Measurements from ENCODE around the gene CD52.
A peak's percentile ranks its signal among the peaks of the same experiment; 100 is the strongest.

The CD52 gene

DNA sequence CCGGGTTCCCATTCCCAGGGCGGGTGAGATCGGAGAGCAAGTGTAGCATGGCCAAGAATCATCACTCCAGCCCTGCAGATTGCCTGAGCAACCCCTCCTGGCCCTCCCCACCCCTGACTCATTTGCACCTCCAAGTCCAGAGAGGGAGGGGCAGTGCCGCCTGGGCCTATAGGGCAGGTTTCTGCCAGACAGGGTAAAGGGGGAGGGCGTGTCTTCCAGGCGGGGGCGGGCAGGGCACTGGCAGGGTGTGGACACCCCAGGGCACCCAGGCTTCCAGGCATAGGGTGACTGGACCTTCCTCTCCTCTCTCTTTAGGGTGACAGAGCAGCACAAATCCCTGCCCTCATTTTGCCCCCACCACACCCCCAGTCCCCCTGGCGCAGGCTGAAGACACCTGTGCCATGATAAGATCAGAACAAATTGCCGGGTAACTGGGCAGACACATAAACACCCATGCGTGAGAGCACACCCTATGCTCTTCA, 39.4 kb downstream of the CD52 start:
- DNase-seq (ENCODE audit: low spot score): no peak

DNA sequence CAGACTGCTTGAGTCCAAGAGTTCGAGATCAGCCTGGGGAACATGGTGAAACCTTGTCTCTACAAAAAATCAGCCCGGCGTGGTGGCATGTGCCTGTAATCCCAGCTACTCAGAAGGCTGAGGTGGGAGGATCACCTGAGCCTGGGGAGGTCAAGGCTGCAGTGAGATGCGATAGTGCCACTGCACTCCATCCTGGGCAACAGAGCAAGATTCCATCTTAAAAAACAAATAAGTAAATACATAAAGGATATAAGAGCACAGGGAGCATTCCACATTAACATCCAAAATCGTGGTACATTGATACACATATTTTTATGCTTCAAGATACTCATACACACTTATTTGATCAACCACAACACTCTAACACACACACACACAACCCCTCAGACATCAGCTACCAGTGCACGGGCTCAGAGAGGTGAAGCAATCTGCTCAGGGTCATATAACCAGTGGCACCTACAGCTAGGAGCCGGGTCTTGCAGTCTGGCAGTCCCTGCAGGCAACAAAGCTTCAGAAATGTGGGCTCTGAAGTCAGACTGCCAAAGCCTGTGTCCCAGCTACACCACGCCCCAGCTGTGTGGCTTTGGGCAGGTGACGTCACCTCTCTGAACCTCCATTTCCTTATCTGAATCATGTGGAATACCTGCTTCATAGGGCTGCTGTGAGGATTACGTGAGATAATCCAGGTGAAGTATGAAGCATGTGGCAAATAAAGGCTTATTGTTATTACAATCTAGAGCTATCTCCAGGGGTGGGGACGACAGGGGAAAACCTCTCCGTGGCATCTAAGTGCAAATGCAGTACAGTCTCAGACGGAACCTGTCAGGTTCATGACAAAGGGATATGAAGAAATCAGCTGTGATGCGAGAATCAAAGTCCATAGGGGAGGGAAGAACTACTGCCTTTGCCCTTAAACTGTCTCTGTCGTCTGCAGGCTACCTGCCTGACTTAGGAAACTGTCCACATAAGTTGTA, 40.9 kb downstream of the CD52 start:
- peak; percentile 46 for DNase-seq (ENCODE audit: low spot score)

DNA sequence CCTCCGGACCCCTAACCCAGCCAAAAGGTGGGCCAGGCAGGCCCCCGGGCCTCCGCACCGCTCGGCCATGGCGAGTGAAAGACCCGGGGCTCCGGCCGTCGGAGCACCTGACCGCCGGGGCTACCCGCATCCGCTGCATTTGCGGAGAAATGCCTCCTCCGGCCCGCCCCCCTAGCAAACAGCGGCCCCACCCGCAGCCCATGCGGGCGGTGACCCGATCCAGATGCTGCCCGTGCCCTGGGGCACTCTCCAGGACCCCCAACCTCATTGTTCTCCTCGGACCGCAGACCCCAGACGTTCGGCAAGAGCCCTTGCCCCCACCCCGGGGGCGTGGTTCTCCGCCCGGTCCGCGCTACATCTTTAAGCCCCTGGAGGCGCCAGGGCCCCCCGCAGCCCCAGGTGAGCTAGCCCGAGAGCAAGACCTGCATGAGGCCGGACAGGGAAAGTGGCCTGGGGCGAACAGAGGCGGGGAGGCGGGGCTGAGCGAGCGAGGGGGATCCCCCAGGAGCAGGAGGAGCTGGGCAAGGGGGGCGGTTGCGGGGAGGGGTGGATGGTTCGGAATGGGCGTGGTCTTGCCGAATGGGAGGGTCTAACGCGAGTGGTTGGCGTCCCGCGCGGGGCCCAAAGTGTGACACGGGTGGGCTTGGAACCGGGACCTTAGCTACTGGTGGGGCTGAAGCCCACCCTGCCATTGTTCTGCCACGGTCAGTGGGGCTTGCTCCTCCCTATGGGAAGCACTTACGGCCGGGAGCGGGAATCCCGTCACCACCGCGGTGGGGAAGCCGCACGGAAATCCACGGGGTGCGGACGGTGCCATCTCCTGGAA, 42.4 kb downstream of the CD52 start:
- no peak for DNase-seq (ENCODE audit: low spot score)

DNA sequence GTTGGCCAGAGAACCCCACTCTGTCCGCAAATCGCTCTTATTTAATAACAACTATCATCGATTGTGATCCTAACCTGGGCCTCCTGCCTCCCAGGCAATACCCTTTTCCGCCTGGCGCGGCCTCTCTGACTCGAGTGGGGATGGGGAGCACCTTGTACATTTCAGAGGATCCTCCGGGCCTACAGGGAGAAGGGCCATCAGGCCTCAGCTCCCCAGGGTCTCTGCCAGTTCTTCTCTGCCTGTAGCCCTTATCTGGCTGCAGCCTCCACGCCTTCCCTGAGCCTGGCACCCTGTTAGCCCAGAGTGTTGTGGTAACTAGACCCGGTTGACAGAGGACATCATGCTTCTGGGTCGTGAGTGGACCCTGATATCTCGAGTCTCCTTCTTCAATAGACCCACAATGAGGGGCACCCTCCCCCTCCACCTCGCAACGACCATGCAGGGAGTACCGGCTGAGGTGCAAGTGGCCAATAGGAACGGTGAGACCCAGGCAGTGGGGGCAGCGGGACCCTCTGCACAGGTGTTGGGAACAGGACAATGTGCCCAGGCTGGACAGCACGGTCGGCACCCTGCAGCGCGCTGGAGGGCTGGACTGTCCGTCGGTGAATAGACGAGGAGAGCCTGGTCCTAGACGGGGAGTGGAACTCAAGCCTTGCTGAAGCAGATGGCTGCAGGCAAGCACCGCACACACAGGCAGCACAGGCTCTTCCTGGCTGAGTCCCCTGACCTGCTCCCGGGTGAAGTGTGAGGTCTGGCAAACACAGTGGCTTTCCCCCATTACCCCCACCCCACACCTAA, 43.2 kb downstream of the CD52 start:
- no peak for DNase-seq (ENCODE audit: low spot score)

DNA sequence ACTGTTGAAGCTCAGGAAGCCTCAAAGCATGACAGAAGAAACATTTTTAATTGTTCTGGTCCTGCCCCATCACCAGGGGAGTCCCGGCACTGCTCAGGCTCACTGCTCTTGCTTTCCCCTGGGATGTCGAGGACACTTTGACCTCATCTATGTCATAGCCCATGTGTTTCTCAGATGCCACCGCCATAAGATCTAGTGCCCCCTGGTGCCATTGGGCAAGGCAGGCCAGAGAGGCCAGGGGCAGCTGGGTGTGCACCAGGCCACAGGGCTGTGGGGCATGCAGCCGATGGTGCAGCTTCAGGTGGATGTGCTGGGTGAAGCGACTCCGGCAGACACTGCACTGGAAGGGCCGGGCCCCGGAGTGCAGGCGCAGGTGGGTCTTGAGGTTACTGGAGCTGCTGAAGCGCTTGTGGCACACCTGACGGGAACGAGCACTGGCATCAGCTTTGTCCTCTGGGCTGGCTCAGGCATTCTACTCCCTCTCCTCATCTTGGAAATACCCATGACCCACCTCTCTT, 43.9 kb downstream of the CD52 start:
- no peak for DNase-seq (ENCODE audit: low spot score)

DNA sequence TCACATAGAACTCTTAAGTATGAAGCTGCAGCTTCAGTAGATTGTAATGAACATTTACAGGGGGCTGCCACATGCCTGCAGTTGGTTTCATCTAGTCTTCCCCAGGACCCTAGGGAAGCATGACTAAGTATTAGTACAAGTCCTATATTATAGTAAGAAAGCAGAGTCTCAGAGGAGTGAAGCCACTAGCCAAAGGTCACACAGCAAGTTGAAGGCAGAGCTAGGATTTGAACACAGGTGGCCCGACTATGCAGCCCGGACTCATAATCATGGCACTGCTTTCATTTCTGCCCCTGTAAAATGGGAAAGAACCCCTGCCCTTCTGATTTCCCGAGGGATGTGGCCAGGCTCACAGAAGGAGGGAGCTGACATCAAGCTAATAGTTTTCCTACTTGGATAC, 44.6 kb downstream of the CD52 start:
- DNase-seq (ENCODE audit: low spot score): no peak

DNA sequence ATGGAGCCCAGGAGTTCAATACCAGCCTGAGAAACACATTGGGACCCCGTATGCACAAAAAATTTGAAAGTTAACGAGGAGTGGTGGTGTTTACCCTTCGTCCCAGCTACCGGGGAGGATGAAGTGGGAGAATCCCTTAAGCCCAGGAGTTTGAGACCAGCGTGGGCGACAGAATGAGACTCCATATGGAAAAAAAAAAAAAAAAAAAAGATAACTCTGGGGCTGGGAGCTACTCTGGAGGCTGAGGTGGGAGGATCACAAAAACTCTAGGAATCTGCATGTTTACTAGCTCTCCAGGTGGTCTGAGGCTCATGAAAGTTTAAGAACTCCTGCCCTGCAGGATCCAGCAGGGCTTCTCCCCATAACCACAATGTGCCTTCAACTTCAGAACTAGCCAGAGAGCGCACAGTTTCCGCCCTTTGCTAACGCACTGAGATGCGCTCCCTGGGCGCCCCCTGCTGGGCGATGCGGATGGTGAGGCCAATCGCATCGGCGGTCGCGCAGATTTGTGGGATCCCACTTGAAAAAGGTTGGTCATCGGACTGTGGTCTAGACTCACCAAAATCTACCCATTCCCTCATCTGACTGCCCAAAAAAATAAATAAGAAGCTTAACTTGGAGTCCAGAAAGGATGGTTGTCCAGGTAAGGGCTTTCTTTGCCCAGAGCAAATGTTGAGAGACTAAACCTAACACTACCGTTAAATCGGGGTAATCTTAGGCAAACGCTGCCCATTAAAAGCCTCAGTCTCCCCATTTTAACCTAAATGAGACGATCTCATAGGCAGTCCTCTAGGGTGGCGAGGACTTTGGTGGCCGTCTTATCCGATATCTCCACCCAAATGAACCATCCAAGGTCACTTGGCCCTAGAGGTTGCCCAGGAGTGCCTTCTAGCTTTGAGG, 46.0 kb downstream of the CD52 start:
- DNase-seq (ENCODE audit: low spot score): peak; percentile 88

DNA sequence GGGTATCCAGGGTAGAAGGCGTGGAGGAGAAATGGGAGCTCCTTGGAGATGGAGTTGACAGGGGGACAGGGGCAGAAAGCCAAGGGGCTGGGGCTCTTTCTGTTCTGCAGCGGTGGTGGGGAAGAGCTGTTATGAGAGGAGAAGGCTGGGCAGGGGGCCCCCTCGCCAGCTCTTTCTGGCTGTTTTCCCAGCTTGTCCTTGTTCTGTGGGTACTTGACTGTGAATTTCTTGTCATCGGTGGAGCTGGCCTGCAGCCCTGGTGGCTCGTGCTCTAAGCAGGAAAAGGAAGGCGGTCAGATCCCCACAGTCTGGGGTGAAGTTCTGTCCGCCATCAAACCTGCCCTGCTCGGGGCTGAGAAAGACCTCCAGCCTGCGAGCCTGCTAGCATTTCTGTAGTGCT, 47.2 kb downstream of the CD52 start:
- no peak for DNase-seq (ENCODE audit: low spot score)

DNA sequence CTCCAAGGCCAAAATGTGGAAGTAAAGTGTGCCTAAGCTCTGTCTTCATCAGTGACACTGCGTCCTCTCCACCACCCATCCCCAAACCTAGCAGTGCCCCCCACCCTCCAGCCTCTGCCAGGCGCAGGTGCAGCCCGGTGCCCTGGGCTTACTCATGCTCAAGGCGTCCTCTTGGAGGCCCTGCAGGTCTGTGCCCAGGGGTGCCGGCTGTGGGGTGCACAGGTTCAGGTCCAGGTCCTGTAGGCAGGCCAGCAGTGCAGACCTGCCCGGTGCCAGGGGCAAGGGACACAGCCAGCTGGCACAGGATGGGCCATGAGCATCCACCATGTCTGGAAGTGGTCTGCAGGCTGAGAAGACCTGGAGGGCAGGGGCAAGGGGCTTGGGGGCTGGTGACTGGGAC, 49.7 kb downstream of the CD52 start:
- no peak for DNase-seq (ENCODE audit: low spot score)

DNA sequence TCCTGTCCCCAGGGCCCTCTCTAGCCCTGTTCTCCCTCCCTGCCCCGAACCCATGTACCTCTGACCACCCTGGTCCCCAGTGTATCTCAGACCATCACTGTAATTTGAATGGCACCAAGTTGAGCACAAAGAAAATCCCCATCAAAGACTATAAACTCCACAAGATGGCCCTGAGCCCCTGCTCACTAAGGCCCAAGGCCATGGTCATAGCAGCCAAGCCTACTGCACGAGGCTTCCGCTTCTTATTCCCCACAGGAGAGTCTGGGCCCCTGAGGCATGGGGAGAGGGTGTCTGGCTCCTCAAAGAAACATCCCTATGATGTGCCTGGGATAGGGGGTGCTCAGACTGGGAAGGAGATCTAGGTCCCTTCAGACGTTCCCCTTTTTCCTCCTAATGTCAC, 50.2 kb downstream of the CD52 start:
- no peak for DNase-seq (ENCODE audit: low spot score)

DNA sequence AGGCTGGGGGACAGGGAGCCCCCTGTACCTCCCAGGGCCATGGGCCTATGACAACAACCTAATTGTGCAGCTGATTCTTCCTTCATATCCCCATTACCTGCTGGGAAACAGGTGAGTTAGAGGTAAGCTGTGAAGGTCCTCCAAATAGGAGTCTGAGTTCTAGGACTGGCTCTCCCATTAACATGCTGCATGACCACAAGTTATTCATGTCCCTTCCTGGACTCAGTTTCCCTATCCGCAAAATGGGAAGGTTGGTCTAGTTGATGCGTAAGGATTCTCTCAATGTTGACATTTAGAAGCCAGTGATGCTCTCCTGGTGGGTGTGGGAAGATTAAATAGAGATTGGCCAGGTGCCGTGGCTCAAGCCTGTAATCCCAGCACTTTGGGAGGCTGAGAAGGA, 50.7 kb downstream of the CD52 start:
- DNase-seq (ENCODE audit: low spot score): no peak
